H9 (cell line): ENCODE data around the gene DAZAP1. TPM values are rescaled to one million over a fixed set of nuclear protein-coding genes. Genes with fewer than 3 reads are reported as not detected.

ENCODE experiments used
- DNase-seq: peaks from one replicate; pipeline ENCODE4 v3.0.0-alpha.2; 2017
- H2AFZ ChIP-seq: one replicate; pipeline ENCODE4 v1.6.1; 2013; ENCODE audit warnings: mild to moderate bottlenecking, low read length, control low read depth, moderate library complexity
- H2AK5ac ChIP-seq: 2 replicates; pipeline ENCODE4 v1.6.1; 2013; ENCODE audit warnings: low read length, control low read depth, mixed read lengths; ENCODE audit not compliant: insufficient read length
- H2BK120ac ChIP-seq: one replicate; pipeline ENCODE4 v1.6.1; 2013; ENCODE audit warnings: low read depth, mild to moderate bottlenecking, low read length, control low read depth, inconsistent platforms; ENCODE audit not compliant: poor library complexity, severe bottlenecking
- H2BK12ac ChIP-seq: 2 replicates; pipeline ENCODE4 v1.6.1; 2013; ENCODE audit warnings: low read length, control low read depth, mixed read lengths, low read depth; ENCODE audit not compliant: insufficient read length
- H2BK15ac ChIP-seq: 2 replicates; pipeline ENCODE4 v1.6.1; 2013; ENCODE audit warnings: low read depth, low read length, control low read depth
- H2BK20ac ChIP-seq: one replicate; pipeline ENCODE4 v1.6.1; 2013; ENCODE audit warnings: low read depth, mild to moderate bottlenecking, low read length, control low read depth, inconsistent platforms; ENCODE audit not compliant: poor library complexity, severe bottlenecking
- H2BK5ac ChIP-seq: 2 replicates; pipeline ENCODE4 v1.6.1; 2013; ENCODE audit warnings: low read length, control low read depth, mixed read lengths; ENCODE audit not compliant: insufficient read length
- H3K14ac ChIP-seq: 2 replicates; pipeline ENCODE4 v1.6.1; 2013; ENCODE audit warnings: low read length, control low read depth; ENCODE audit not compliant: insufficient read depth
- H3K18ac ChIP-seq: 2 replicates; pipeline ENCODE4 v1.6.1; 2013; ENCODE audit warnings: low read depth, mild to moderate bottlenecking, mixed read lengths, low read length, control low read depth; ENCODE audit not compliant: insufficient read length
- H3K23ac ChIP-seq: 2 replicates; pipeline ENCODE4 v1.6.1; 2013; ENCODE audit warnings: low read length, control low read depth, mixed read lengths, low read depth; ENCODE audit not compliant: insufficient read length
- H3K23me2 ChIP-seq: 2 replicates; pipeline ENCODE4 v1.6.1; 2013; ENCODE audit warnings: low read depth, mild to moderate bottlenecking, mixed read lengths, low read length, control low read depth; ENCODE audit not compliant: insufficient read length, poor library complexity, severe bottlenecking
- H3K27ac ChIP-seq: 2 replicates; pipeline ENCODE4 v1.5.1; 2013; ENCODE audit warnings: low read length, control low read depth, mixed read lengths, low read depth; ENCODE audit not compliant: insufficient read length
- H3K27me3 ChIP-seq: 2 replicates; pipeline ENCODE4 v1.6.1; 2013; ENCODE audit warnings: low read length, control low read depth, inconsistent platforms; ENCODE audit not compliant: insufficient read depth
- H3K4ac ChIP-seq: 2 replicates; pipeline ENCODE4 v1.6.1; 2013; ENCODE audit warnings: low read depth, mild to moderate bottlenecking, control low read depth, inconsistent platforms, low read length, moderate library complexity
- H3K4me1 ChIP-seq: 2 replicates; pipeline ENCODE4 v1.6.1; 2013; ENCODE audit warnings: low read length, control low read depth, inconsistent platforms; ENCODE audit not compliant: insufficient read depth
- H3K4me2 ChIP-seq: 2 replicates; pipeline ENCODE4 v1.6.1; 2013; ENCODE audit warnings: low read length, control low read depth, mixed read lengths; ENCODE audit not compliant: insufficient read length, insufficient read depth
- H3K56ac ChIP-seq: 2 replicates; pipeline ENCODE4 v1.6.1; 2013; ENCODE audit warnings: low read depth, mild to moderate bottlenecking, mixed read lengths, low read length, control low read depth; ENCODE audit not compliant: insufficient read length
- H3K79me1 ChIP-seq: 2 replicates; pipeline ENCODE4 v1.6.1; 2013; ENCODE audit warnings: low read depth, mild to moderate bottlenecking, moderate library complexity, low read length, control low read depth, inconsistent platforms; ENCODE audit not compliant: insufficient read depth, poor library complexity, severe bottlenecking
- H3K79me2 ChIP-seq: 2 replicates; pipeline ENCODE4 v1.6.1; 2013; ENCODE audit warnings: low read length, control low read depth, inconsistent platforms; ENCODE audit not compliant: insufficient read depth
- H3K9ac ChIP-seq: 2 replicates; pipeline ENCODE4 v1.6.1; 2013; ENCODE audit warnings: low read length, control low read depth, mixed read lengths; ENCODE audit not compliant: insufficient read length; ENCODE audit errors: extremely low read depth
- H3K9me3 ChIP-seq: one replicate; pipeline ENCODE4 v1.6.1; 2013; ENCODE audit warnings: low read depth, low read length, inconsistent platforms; ENCODE audit not compliant: control insufficient read depth
- H3T11ph ChIP-seq: one replicate; pipeline ENCODE4 v1.6.1; 2013; ENCODE audit warnings: mild to moderate bottlenecking, low read length, control low read depth, inconsistent platforms
- H4K20me1 ChIP-seq: one replicate; pipeline ENCODE4 v1.6.1; 2013; ENCODE audit not compliant: control insufficient read depth, insufficient read length, insufficient read depth
- H4K5ac ChIP-seq: 2 replicates; pipeline ENCODE4 v1.6.1; 2013; ENCODE audit warnings: low read depth, mild to moderate bottlenecking, mixed read lengths, low read length, control low read depth; ENCODE audit not compliant: insufficient read length
- H4K8ac ChIP-seq: replicated peaks from 2 replicates; pipeline ENCODE4 v1.6.1; 2013; ENCODE audit warnings: low read length, control low read depth, mixed read lengths, low read depth; ENCODE audit not compliant: insufficient read length
- H4K91ac ChIP-seq: 2 replicates; pipeline ENCODE4 v1.6.1; 2013; ENCODE audit warnings: low read depth, mild to moderate bottlenecking, moderate library complexity, mixed read lengths, low read length, control low read depth; ENCODE audit not compliant: insufficient read length
- H3K27ac Mint-ChIP-seq, 3 experiments: 2 replicates in 2 of 3; 3 replicates in 1 of 3; pipeline ENCODE4 v1.8.0; 2020 to 2021; ENCODE audit warnings: mixed read lengths in 3 of 3, mild to moderate bottlenecking in 1 of 3, moderate library complexity in 1 of 3
- H3K27me3 Mint-ChIP-seq: 2 replicates; pipeline ENCODE4 v1.8.0; 2021; ENCODE audit warnings: low read depth, mild to moderate bottlenecking, moderate library complexity, mixed read lengths
- H3K36me3 Mint-ChIP-seq, 3 experiments: 2 replicates in 2 of 3; 3 replicates in 1 of 3; pipeline ENCODE4 v1.8.0; 2020 to 2021; ENCODE audit warnings: low read depth in 3 of 3, mixed read lengths in 3 of 3; ENCODE audit not compliant: insufficient read depth in 1 of 3
- H3K4me1 Mint-ChIP-seq, 2 experiments: 2 replicates each; pipeline ENCODE4 v1.8.0; 2020; ENCODE audit warnings: mixed read lengths in 2 of 2
- H3K4me3 Mint-ChIP-seq, 2 experiments: 2 replicates in 1 of 2; 3 replicates in 1 of 2; pipeline ENCODE4 v1.8.0; 2020 to 2021; ENCODE audit warnings: mild to moderate bottlenecking in 2 of 2, mixed read lengths in 2 of 2, moderate library complexity in 1 of 2
- H3K9me3 Mint-ChIP-seq, 2 experiments: 2 replicates in 1 of 2; 3 replicates in 1 of 2; pipeline ENCODE4 v1.8.0; 2020; ENCODE audit warnings: mild to moderate bottlenecking in 2 of 2, mixed read lengths in 2 of 2, moderate library complexity in 1 of 2
- WGBS: extraction: QIAGEN DNeasy Blood & Tissue Kit; methylation state at CpG from one replicate; pipeline ENCODE4 v1.1.7; 2013; ENCODE audit warnings: missing lambda C conversion rate, low lambda C conversion rate, mixed read lengths; ENCODE audit not compliant: insufficient read length; ENCODE audit errors: extremely low coverage; 5-methylcytosine and 5-hydroxymethylcytosine counted together
- total RNA-seq: library from RNA; stranded (reverse); gene quantifications from 2 replicates; pipeline ENCODE4 v1.2.1, GENCODE V29; 2021
- TF ChIP-seq, protein P1 (sequence below): fragments of 200-600 bp; sonication (generic); conservative IDR thresholded peaks from 3 replicates; pipeline ENCODE4 v1.8.0; 2021; ENCODE audit warnings: antibody characterized with exemption, mild to moderate bottlenecking

DAZAP1 gene
- total RNA-seq, 1 experiment from 2014 or later, result 265 TPM

DNA sequence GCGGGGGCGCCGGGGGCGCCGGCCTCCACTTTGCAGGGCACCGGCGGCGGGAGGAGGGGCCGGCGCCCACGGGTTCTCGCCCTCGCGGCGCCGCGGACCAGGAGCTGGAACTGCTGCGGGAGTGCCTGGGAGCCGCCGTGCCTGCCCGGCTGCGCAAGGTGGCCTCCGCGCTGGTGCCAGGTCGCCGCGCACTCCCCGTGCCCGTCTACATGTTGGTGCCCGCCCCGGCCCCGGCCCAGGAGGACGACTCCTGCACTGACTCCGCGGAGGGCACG, 59.8 kb downstream of the DAZAP1 start:
- Histone ChIP-seq H3K14ac (no peak overlapping the region), H3T11ph (no peak overlapping the region), H3K79me2 (no peaks in the 10 kb centered on the region), H2BK5ac (no peak overlapping the region), H4K91ac (no peak overlapping the region), H3K4me2 (peak overlapping the region; percentile 26), H4K8ac (no peak overlapping the region), H4K5ac (no peak overlapping the region), H3K9me3 (no peaks in the 10 kb centered on the region), H3K23ac (no peak overlapping the region), H3K27me3 (peaks cover 61% of the 10 kb centered on the region), H4K20me1 (peaks cover 3% of the 10 kb centered on the region), H2BK12ac (no peak overlapping the region), H3K79me1 (no peaks in the 10 kb centered on the region), H2BK20ac (no peak overlapping the region), H3K18ac (no peak overlapping the region), H3K4ac (no peak overlapping the region), H3K27ac (no peak overlapping the region), H2BK15ac (no peak overlapping the region), H3K23me2 (peaks cover 9% of the 10 kb centered on the region), H2AK5ac (no peak overlapping the region), H3K4me1 (no peaks in the 10 kb centered on the region), H2BK120ac (no peak overlapping the region), H2AFZ (no peak overlapping the region), H3K9ac (no peak overlapping the region), H3K56ac (no peak overlapping the region)
- Mint-ChIP-seq H3K36me3 (no peaks in the 10 kb centered on the region), H3K9me3 (no peaks in the 10 kb centered on the region), H3K4me1 (peaks cover 2 to 8% of the 10 kb centered on the region in 2 experiments; a peak in 3 of 4 replicates), H3K27ac (no peak overlapping the region), H3K4me3 (no peak overlapping the region), H3K27me3 (peaks cover 83% of the 10 kb centered on the region)
- TF ChIP-seq, protein P1, sequence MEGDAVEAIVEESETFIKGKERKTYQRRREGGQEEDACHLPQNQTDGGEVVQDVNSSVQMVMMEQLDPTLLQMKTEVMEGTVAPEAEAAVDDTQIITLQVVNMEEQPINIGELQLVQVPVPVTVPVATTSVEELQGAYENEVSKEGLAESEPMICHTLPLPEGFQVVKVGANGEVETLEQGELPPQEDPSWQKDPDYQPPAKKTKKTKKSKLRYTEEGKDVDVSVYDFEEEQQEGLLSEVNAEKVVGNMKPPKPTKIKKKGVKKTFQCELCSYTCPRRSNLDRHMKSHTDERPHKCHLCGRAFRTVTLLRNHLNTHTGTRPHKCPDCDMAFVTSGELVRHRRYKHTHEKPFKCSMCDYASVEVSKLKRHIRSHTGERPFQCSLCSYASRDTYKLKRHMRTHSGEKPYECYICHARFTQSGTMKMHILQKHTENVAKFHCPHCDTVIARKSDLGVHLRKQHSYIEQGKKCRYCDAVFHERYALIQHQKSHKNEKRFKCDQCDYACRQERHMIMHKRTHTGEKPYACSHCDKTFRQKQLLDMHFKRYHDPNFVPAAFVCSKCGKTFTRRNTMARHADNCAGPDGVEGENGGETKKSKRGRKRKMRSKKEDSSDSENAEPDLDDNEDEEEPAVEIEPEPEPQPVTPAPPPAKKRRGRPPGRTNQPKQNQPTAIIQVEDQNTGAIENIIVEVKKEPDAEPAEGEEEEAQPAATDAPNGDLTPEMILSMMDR, result no peak
- WGBS, result no CpG with 5 or more reads among the region's 36 CpGs
- no peak for DNase-seq
